Adrenal gland (tissue), 5 donors: Measurements from ENCODE around the gene TIMM50.

Source experiments
- CTCF ChIP-seq, 6 experiments: fragments of 450-650 bp in 4 of 6; fragments of 200-600 bp in 2 of 6; sonication (generic) in 1 of 6; IDR thresholded peaks; 1 replicate in 5 of 6; 2 replicates in 1 of 6; pipeline versions ENCODE4 v1.5.1 to v1.8.0; 2016 to 2021; ENCODE audit warnings: antibody characterized with exemption in 6 of 6, mild to moderate bottlenecking in 2 of 6, moderate library complexity in 1 of 6
- POLR2A ChIP-seq, 2 donors: fragments of 450-650 bp; IDR thresholded peaks; one replicate each; pipeline ENCODE4 v1.6.1; 2017; ENCODE audit warnings: antibody characterized with exemption in 2 of 2, mild to moderate bottlenecking in 2 of 2, moderate library complexity in 1 of 2
- donor health status: DM: no; HTN: no; CAD: no.

GRCh38 chr19:39448271-39448670 lies 32.4 kb upstream of the TIMM50 start:
- TF ChIP-seq CTCF (IDR thresholded peaks at IDR 0.05): no peak
- no peak for TF ChIP-seq POLR2A (IDR thresholded peaks at IDR 0.05)
